ENCODE data around the gene ABCC10. TPM values are rescaled to one million over a fixed set of nuclear protein-coding genes. Genes with fewer than 3 reads are reported as not detected.
"Not testable (repeated sequence)": the region's sequence is repeated elsewhere in the genome, so short reads cannot be mapped to it uniquely, and the experiment has no call there.

The ABCC10 gene
- total and polyA plus RNA-seq, 9 donors = 10.7 to 22.0 (median 14.3) TPM

DNA sequence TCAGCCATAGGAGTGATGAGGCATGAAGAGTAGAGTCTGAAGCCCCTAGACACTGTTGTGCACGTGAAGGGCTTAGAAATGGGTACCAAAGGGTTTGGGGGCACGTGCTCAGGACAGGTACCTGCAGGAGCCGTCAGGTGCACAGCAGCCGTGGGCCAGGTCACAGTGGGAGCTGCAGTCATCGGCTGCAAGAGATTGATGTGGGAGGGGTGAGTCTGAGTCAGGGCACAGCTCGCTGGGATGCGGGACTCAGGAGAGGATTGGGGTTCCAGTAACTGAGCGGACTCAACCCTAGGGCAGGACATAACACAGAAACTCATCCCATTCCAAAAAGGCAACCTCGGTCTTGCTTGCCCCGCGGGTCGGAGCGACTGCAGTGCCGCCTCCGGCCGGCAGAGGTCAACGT, 27.0 kb downstream of the ABCC10 start:
- WGBS (ENCODE audit: insufficient coverage) = 16% methylated on average over 13 of the region's 17 CpGs
- Histone ChIP-seq H3K4me3 (ENCODE audit: low read length) (peak overlapping the region; percentile 53), H3K27ac (ENCODE audit: low read length) (no peak overlapping the region), H3K36me3 (ENCODE audit: control insufficient read depth, insufficient read depth, low read length) (peaks cover 29% of the 10 kb centered on the region), H3K27me3 (ENCODE audit: control insufficient read depth, insufficient read depth, low read length) (peaks cover 37% of the 10 kb centered on the region), H3K9me3 (replicated peaks; ENCODE audit: control insufficient read depth, low read depth, low read length) (no peaks in the 10 kb centered on the region), H3K4me1 (ENCODE audit: control insufficient read depth, insufficient read depth, low read length) (peaks cover 15% of the 10 kb centered on the region)
- no peak for DNase-seq

DNA sequence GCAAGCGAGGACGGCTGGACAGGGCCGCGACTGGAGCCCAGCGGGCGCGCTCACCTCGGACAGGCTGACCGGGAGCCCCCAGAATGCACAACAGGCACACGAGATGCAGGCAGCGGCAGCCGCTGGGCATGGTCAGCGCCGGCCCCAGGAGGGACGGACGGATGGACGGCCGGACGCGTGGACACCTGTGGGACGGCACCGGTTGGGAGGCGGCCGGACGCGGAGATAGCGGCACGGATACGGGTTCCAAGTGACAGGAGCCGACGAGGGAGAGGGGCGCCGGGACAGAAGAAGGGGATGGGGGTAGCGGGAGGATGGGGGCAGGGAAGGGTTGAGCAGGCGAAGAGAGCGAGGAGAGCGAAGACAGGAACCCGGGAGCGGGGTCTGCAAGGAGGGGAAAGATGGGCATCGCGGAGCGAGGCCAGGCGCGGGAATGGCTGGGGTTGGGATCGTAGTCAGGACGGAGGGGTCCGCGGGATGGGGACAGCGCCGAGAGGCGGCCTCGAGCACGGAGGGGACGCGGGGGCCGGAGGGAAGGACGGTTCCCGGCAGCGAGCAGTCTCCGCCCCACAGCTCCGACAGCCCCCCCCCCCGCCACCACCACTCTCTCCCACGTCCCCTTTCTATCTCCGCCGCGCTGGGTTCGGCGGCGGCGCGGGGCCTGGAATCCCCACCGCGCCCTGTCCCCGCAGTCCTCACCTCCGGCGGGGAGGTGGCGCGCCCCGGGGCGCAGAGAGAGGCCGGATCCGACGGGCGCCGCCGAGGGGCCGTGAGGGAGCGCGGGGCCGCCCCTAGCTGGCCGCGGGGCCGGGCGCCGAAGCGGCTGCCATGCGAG, 27.6 kb downstream of the ABCC10 start:
- Histone ChIP-seq H3K27ac (ENCODE audit: low read length) (no peak overlapping the region), H3K27me3 (ENCODE audit: control insufficient read depth, insufficient read depth, low read length) (peaks cover 38% of the 10 kb centered on the region)
- under 1% methylated on average over 77 of the region's 97 CpGs for WGBS (ENCODE audit: insufficient coverage)

DNA sequence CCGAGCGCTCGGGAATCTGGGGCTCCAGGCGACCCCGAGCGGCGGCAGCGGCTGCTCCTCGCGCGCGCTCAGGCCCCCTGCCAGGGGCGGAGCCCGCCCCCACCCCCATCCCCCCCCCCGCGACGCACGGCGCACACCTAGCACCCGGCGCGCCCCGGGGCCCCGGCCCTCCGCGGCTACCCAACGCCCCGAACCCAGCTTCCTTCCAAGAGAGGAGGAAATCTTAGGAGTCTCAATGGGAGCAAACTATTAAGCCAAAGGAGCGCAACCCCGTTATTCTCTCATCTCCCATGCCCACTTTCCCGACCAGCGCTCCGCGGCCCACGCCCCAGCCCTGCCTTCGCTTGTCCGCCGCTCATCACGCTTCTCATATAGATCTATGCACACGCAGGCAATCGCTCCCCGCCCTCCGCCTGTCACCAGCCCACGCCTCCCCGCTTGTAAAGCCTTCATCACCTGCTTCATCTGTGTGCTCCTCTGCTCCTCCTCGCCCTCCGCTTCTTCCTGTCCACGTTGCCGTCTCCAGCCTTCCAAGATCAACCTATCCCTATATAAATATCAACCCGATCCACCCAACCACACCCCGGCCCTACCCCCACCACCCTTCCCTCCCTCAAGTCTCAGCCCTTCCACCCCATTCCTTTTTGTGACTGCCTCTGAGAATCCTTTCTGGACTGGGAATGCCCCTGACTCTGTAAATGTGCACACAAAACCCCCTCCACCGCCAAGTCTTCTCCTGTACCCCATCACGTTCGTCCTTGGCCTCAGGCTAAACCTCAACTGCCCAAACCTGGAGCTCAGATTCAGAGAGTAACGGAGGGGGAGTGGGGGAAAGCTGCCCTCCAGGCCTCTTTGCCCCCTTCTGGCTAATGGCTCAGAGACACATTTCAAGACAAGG, 28.4 kb downstream of the ABCC10 start, which contains the start of gene DLK2:
Gene DLK2, minus strand, starts transcription at position 18 of the 898 bp plus-strand sequence. CDS start 723 bp downstream, outside the sequence.
- Histone ChIP-seq H3K27me3 (ENCODE audit: control insufficient read depth, insufficient read depth, low read length) (peaks cover 41% of the 10 kb centered on the region), H3K4me3 (ENCODE audit: low read length) (peak within 1 kb of the TSS; percentile 53)
- peak; percentile 22 for DNase-seq

More for the DNA sequence above, 27.6 kb downstream of the ABCC10 start:
- Histone ChIP-seq H3K4me1 (ENCODE audit: control insufficient read depth, insufficient read depth, low read length) (peaks cover 15% of the 10 kb centered on the region), H3K4me3 (ENCODE audit: low read length) (peak overlapping the region; percentile 53), H3K36me3 (ENCODE audit: control insufficient read depth, insufficient read depth, low read length) (peaks cover 23% of the 10 kb centered on the region), H3K9me3 (replicated peaks; ENCODE audit: control insufficient read depth, low read depth, low read length) (no peaks in the 10 kb centered on the region)
- peak; percentile 87 for DNase-seq

DNA sequence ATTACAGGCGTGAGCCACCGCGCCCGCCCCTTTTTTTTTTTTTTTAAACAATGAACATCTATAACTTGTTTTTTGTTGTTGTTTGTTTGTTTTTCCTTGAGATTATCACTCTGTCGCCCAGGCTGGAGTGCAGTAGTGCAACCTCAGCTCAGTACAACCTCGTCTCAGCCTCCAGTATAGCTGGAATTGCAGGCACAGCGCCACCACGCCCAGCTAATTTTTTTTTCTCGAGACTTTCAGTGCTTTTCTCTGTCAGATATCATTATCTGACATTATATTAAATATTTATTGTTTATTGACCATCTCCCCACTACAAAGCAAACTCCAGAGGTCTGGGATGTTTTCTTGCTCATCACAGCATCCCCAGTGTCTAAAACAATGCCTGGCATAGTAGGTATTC, 30.3 kb downstream of the ABCC10 start:
- H3K27me3 ChIP-seq (ENCODE audit: control insufficient read depth, insufficient read depth, low read length) = peaks cover 46% of the 10 kb centered on the region
- no peak for DNase-seq
- H3K4me3 ChIP-seq (ENCODE audit: low read length) = no peak overlapping the region
- WGBS (ENCODE audit: insufficient coverage) = no CpG with 5 or more reads among the region's 9 CpGs
- H3K9me3 ChIP-seq (replicated peaks; ENCODE audit: control insufficient read depth, low read depth, low read length) = no peaks in the 10 kb centered on the region
- no peak overlapping the region for H3K27ac ChIP-seq (ENCODE audit: low read length)
- H3K4me1 ChIP-seq (ENCODE audit: control insufficient read depth, insufficient read depth, low read length) = peaks cover 15% of the 10 kb centered on the region
- H3K36me3 ChIP-seq (ENCODE audit: control insufficient read depth, insufficient read depth, low read length) = peaks cover 4% of the 10 kb centered on the region

More for the DNA sequence above, 28.4 kb downstream of the ABCC10 start, which contains the start of gene DLK2:
- Histone ChIP-seq H3K27ac (ENCODE audit: low read length) (no peak within 1 kb of the TSS), H3K4me1 (ENCODE audit: control insufficient read depth, insufficient read depth, low read length) (peaks cover 15% of the 10 kb centered on the region), H3K9me3 (replicated peaks; ENCODE audit: control insufficient read depth, low read depth, low read length) (no peaks in the 10 kb centered on the region), H3K36me3 (ENCODE audit: control insufficient read depth, insufficient read depth, low read length) (peaks cover 15% of the 10 kb centered on the region)
- WGBS (ENCODE audit: insufficient coverage) = 1% methylated on average over 26 of the region's 55 CpGs

DNA sequence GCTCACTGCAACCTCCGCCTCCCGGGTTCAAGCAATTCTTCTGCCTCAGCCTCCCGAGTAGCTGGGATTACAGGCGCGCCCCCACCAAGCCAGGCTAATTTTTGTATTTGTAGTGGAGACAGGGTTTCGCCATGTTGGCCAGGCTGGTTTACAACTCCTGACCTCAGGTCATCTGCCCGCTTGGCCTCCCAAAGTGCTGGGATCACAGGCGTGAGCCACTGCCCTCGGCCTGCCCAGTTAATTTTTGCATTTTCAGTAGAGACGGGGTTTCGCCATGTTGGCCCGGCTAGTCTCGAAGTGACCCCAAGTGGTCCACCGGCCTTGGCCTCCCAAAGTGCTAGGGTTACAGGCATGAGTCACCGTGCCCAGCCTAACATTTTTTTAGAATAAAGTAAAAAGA, 30.8 kb downstream of the ABCC10 start:
- Histone ChIP-seq H3K27me3 (ENCODE audit: control insufficient read depth, insufficient read depth, low read length) (peaks cover 46% of the 10 kb centered on the region), H3K4me1 (ENCODE audit: control insufficient read depth, insufficient read depth, low read length) (peaks cover 15% of the 10 kb centered on the region)
- H3K4me3 ChIP-seq (ENCODE audit: low read length); H3K36me3 ChIP-seq (ENCODE audit: control insufficient read depth, insufficient read depth, low read length); H3K9me3 ChIP-seq (replicated peaks; ENCODE audit: control insufficient read depth, low read depth, low read length); H3K27ac ChIP-seq (ENCODE audit: low read length); DNase-seq: not testable (repeated sequence)
- 94% methylated on average over 15 of the region's 15 CpGs for WGBS (ENCODE audit: insufficient coverage)

DNA sequence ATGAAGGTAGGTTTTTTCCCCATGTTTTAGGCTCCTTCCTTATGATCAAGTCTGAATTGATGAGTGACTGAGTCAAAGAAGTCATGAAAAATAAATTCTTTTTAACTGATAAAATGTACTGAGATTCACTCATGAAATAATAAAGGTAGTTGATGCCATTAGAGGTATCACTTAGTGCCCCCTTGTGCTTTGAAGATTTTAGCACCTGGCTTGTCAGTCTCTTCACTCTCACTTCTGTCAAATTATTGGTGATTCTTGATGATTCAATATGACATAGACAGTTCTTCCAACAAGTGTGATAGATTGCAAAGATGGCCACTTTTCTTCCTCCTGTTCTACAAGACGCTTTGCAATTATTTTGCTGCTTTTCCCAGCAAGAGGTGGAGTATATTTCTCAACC, 32.2 kb downstream of the ABCC10 start:
- no peak for DNase-seq
- Histone ChIP-seq H3K27me3 (ENCODE audit: control insufficient read depth, insufficient read depth, low read length) (peaks cover 42% of the 10 kb centered on the region), H3K4me1 (ENCODE audit: control insufficient read depth, insufficient read depth, low read length) (peaks cover 12% of the 10 kb centered on the region), H3K36me3 (ENCODE audit: control insufficient read depth, insufficient read depth, low read length) (no peaks in the 10 kb centered on the region), H3K27ac (ENCODE audit: low read length) (no peak overlapping the region), H3K9me3 (replicated peaks; ENCODE audit: control insufficient read depth, low read depth, low read length) (no peaks in the 10 kb centered on the region), H3K4me3 (ENCODE audit: low read length) (no peak overlapping the region)
- no CpG with 5 or more reads among the region's 1 CpG for WGBS (ENCODE audit: insufficient coverage)

DNA sequence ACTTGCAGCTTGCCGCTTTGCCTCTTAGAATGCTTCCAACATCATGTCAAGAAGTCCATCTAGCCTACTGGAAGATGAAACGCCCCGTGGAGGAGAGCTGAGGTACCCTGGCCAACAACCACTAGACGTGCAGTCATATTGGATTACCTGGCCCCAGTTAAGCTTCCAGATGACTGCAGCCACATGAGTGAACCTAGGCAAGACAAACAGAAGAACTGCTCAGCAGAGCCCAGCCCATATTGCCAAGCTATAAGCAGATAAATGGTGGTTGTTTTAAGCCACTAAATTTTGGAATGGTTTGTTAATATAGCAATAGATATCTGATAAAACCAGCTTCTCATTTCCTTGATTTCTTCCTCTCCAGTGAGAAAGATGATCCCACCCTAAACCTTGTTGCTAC, 32.7 kb downstream of the ABCC10 start:
- Histone ChIP-seq H3K27ac (ENCODE audit: low read length) (no peak overlapping the region), H3K4me1 (ENCODE audit: control insufficient read depth, insufficient read depth, low read length) (peaks cover 7% of the 10 kb centered on the region), H3K27me3 (ENCODE audit: control insufficient read depth, insufficient read depth, low read length) (peaks cover 37% of the 10 kb centered on the region), H3K9me3 (replicated peaks; ENCODE audit: control insufficient read depth, low read depth, low read length) (no peaks in the 10 kb centered on the region), H3K4me3 (ENCODE audit: low read length) (no peak overlapping the region), H3K36me3 (ENCODE audit: control insufficient read depth, insufficient read depth, low read length) (no peaks in the 10 kb centered on the region)
- 73% methylated on average over 2 of the region's 4 CpGs for WGBS (ENCODE audit: insufficient coverage)
- DNase-seq = no peak

DNA sequence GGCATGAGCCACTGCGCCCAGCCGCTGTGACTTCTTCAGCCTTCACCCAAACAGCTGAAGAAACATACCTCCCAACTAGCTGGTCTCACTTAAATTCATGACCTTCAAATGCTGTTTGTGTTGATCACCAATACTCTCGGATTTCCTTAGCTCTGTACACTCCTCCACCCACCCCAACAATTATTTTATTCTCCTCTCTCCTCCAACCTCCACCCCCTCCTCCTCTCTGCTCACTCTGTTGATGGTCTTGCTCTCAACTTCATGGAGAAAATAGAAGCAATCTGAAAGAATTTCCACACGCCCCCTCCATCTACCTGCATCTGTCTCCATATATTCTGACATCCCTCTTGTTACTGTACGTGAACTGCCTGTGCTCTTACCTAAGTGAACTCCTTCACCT, 34.6 kb downstream of the ABCC10 start:
- H3K4me1 ChIP-seq (ENCODE audit: control insufficient read depth, insufficient read depth, low read length) = no peaks in the 10 kb centered on the region
- WGBS (ENCODE audit: insufficient coverage) = 77% methylated on average over 5 of the region's 5 CpGs
- no peaks in the 10 kb centered on the region for H3K36me3 ChIP-seq (ENCODE audit: control insufficient read depth, insufficient read depth, low read length)
- H3K9me3 ChIP-seq (replicated peaks; ENCODE audit: control insufficient read depth, low read depth, low read length) = no peaks in the 10 kb centered on the region
- DNase-seq = no peak
- H3K4me3 ChIP-seq (ENCODE audit: low read length) = no peak overlapping the region
- H3K27me3 ChIP-seq (ENCODE audit: control insufficient read depth, insufficient read depth, low read length) = peaks cover 25% of the 10 kb centered on the region
- H3K27ac ChIP-seq (ENCODE audit: low read length) = no peak overlapping the region

DNA sequence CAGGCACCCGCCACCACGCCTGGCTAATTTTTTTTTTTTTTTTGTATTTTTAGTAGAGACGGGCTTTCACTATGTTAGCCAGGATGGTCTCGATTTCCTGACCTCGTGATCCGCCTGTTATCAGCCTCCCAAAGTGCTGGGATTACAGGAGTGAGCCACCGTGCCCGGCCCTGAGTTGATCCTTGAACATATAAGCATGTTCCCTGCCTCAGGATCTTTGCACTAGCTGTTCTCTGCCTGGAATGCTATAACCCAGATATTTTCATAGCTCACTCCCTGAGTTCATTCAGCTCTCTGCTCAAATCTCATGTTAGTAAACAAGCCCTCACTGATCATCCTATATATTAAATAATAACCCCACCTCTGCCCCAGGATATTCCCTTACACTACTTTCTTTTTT, 37.0 kb downstream of the ABCC10 start:
- no peak overlapping the region for H3K4me3 ChIP-seq (ENCODE audit: low read length)
- peaks cover 13% of the 10 kb centered on the region for H3K27me3 ChIP-seq (ENCODE audit: control insufficient read depth, insufficient read depth, low read length)
- no peak for DNase-seq
- H3K36me3 ChIP-seq (ENCODE audit: control insufficient read depth, insufficient read depth, low read length) = no peaks in the 10 kb centered on the region
- H3K4me1 ChIP-seq (ENCODE audit: control insufficient read depth, insufficient read depth, low read length) = no peaks in the 10 kb centered on the region
- 88% methylated on average over 6 of the region's 8 CpGs for WGBS (ENCODE audit: insufficient coverage)
- no peaks in the 10 kb centered on the region for H3K9me3 ChIP-seq (replicated peaks; ENCODE audit: control insufficient read depth, low read depth, low read length)
- no peak overlapping the region for H3K27ac ChIP-seq (ENCODE audit: low read length)

DNA sequence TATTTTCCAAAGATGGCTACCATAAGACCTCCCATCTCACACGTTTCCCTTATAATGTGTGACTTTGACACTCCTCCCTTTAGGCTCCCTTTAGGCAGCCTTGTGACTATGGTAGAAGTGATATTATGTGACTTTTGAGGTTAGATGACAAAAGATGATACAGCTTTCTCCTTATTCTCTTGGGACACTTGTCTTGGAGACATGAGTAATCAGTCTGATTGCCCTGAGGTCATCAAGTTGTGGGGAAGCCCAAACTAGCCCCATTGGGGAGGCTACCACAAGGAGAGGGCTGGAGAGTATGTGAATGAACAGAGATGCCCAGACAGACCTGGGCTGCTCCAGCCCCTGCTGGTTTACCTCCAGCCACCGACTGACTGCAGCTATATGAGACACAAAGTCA, 38.6 kb downstream of the ABCC10 start:
- H3K4me3 ChIP-seq (ENCODE audit: low read length) = no peak overlapping the region
- H3K4me1 ChIP-seq (ENCODE audit: control insufficient read depth, insufficient read depth, low read length) = no peaks in the 10 kb centered on the region
- H3K27ac ChIP-seq (ENCODE audit: low read length) = no peak overlapping the region
- no peaks in the 10 kb centered on the region for H3K9me3 ChIP-seq (replicated peaks; ENCODE audit: control insufficient read depth, low read depth, low read length)
- H3K36me3 ChIP-seq (ENCODE audit: control insufficient read depth, insufficient read depth, low read length) = no peaks in the 10 kb centered on the region
- H3K27me3 ChIP-seq (ENCODE audit: control insufficient read depth, insufficient read depth, low read length) = peaks cover 10% of the 10 kb centered on the region
- no peak for DNase-seq
- no CpG with 5 or more reads among the region's 2 CpGs for WGBS (ENCODE audit: insufficient coverage)
